Measurements from ENCODE around the gene AACS. TPM values are rescaled to one million over a fixed set of nuclear protein-coding genes. Genes with fewer than 3 reads are reported as not detected.

AACS gene
- total and polyA plus RNA-seq, 2 of the 8 experiments (the other 6 are each of a cell fraction or from before 2014, with no cell fraction given), result 51.9 to 52.4 TPM

DNA sequence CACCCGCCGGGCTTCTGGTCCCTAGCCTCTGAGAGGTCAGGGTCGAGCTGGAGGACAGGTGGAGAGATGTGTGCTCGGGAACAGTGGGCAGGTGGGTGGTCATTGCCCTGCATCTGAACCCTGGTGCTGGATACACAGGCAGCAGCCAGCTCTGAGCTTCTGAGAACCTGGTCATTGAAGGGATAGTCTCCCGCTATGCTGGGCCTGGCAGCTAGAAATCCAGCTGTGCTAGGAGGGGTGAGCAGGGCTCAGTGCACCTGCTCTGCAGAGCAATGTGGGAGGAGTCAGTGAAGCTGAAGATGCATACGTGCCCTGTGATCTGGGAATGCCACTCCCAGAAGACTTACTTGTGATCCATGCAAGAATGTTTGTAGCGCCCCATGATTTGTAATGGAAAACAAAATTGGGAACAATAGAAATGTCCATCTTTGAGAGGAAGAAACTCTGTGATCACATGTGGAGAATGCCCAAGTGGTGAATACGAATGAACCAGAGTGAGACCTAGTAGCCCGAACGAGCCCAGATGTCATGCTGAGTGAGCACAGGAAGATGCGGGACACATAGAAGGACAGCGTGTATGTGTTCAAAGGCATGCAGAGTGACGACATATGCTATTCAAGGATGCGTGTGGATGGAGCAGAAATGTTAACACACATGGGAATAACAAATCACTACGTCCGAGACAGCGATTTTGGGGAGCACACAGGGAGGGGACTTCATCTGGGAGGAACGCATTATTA lies 63.4 kb downstream of the AACS start (continued):
- TF ChIP-seq E2F6 (IDR thresholded peaks at IDR 0.05) (no peak), HDAC2 (IDR thresholded peaks at IDR 0.05; ENCODE audit: borderline replicate concordance in 1 of 2, low read depth in 2 of 2, low read length in 2 of 2) (no peak), TEAD4 (IDR thresholded peaks at IDR 0.05; ENCODE audit: low read depth, low read length) (no peak), TCF12 (IDR thresholded peaks at IDR 0.05; ENCODE audit: low read depth, low read length) (no peak)

All from H1 (cell line).